Endothelial cell of umbilical vein (primary cell): Measurements from ENCODE around the gene DDRGK1. TPM values are rescaled to one million over a fixed set of nuclear protein-coding genes. Genes with fewer than 3 reads are reported as not detected.
A peak's percentile ranks its signal among the peaks of the same experiment; 100 is the strongest.

ENCODE experiments used
- BruUV-seq: library from RNA; stranded (reverse); fragments of 400-500 nt; replicated peaks from 2 replicates; lab custom pipeline; 2021; lab: Mats Ljungman, UMichigan
- CTCF ChIA-PET: fragments of 300-600, 350-600 bp; sonication (Branson Sonifier 250); formaldehyde crosslinking; loops from one replicate; lab custom pipeline; 2021; ENCODE audit warnings: antibody characterized with exemption, inconsistent platforms; lab: Charles Lee
- POLR2A ChIA-PET: fragments of 300-600, 350-600 bp; sonication (Branson Sonifier 250); formaldehyde crosslinking; loops from one replicate; lab custom pipeline; 2021; ENCODE audit warnings: antibody characterized with exemption, inconsistent platforms; lab: Charles Lee
- DNase-seq: peaks from one replicate; pipeline ENCODE4 v3.0.0-alpha.2; 2011; ENCODE audit warnings: low read depth, low spot score
- FAIRE-seq: peaks from 2 replicates; lab custom pipeline; 2011; peaks lifted over from hg19 to GRCh38; lab: Jason Lieb, UNC
- H2AFZ ChIP-seq: 2 replicates; pipeline ENCODE4 v1.6.0; 2012; ENCODE audit warnings: low read depth, low read length, control low read depth, inconsistent platforms
- H3K27ac ChIP-seq: 2 replicates; pipeline ENCODE4 v1.5.1; 2011; ENCODE audit warnings: low read depth, mild to moderate bottlenecking, control low read depth, low read length, moderate library complexity; ENCODE audit not compliant: insufficient read depth
- H3K27me3 ChIP-seq, 2 experiments: 2 replicates each; pipeline versions ENCODE4 v1.6.0 to v1.6.1; 2011; ENCODE audit warnings: low read length in 2 of 2, mixed read lengths in 1 of 2; ENCODE audit not compliant: control insufficient read depth in 2 of 2, insufficient read depth in 2 of 2
- H3K36me3 ChIP-seq, 2 experiments: 2 replicates in 1 of 2; 3 replicates in 1 of 2; pipeline ENCODE4 v1.5.1; 2011; ENCODE audit warnings: low read length in 2 of 2, mild to moderate bottlenecking in 1 of 2, moderate library complexity in 1 of 2; ENCODE audit not compliant: control insufficient read depth in 2 of 2, insufficient read depth in 2 of 2; ENCODE audit errors: extremely low read depth in 1 of 2
- H3K4me1 ChIP-seq: 3 replicates; pipeline ENCODE4 v1.5.1; 2011; ENCODE audit warnings: mild to moderate bottlenecking, low read length; ENCODE audit not compliant: control insufficient read depth, insufficient read depth; ENCODE audit errors: extremely low read depth
- H3K4me2 ChIP-seq: 2 replicates; pipeline ENCODE4 v1.6.1; 2011; ENCODE audit warnings: low read length, control low read depth, mixed read lengths; ENCODE audit not compliant: insufficient read depth
- H3K4me3 ChIP-seq, 3 experiments: fragments of 200-600 bp in 1 of 3; sonication (generic), shearing (Covaris generic) in 1 of 3; replicated peaks in 1 of 3; 2 replicates each; pipeline ENCODE4 v1.5.1; 2011 to 2016; ENCODE audit warnings: control low read depth in 3 of 3, low read length in 3 of 3, mild to moderate bottlenecking in 2 of 3, inconsistent platforms in 1 of 3, low read depth in 1 of 3, moderate library complexity in 1 of 3; ENCODE audit not compliant: insufficient read depth in 1 of 3
- H3K79me2 ChIP-seq: 2 replicates; pipeline ENCODE4 v1.6.0; 2012; ENCODE audit warnings: low read length, inconsistent platforms; ENCODE audit not compliant: control insufficient read depth, insufficient read depth
- H3K9ac ChIP-seq: replicated peaks from 2 replicates; pipeline ENCODE3; 2011; ENCODE audit warnings: low read length, control low read depth; ENCODE audit not compliant: insufficient read depth; ENCODE audit errors: extremely low read depth
- H3K9me1 ChIP-seq: replicated peaks from 3 replicates; pipeline ENCODE4 v1.6.0; 2011; ENCODE audit warnings: mild to moderate bottlenecking, low read length; ENCODE audit not compliant: control insufficient read depth, insufficient read depth; ENCODE audit errors: extremely low read depth
- H3K9me3 ChIP-seq: replicated peaks from 2 replicates; pipeline ENCODE4 v1.5.1; 2012; ENCODE audit warnings: low read length, inconsistent platforms; ENCODE audit not compliant: control insufficient read depth, insufficient read depth
- H4K20me1 ChIP-seq: replicated peaks from 2 replicates; pipeline ENCODE3; 2011; ENCODE audit warnings: mild to moderate bottlenecking, low read length; ENCODE audit not compliant: control insufficient read depth, insufficient read depth; ENCODE audit errors: extremely low read depth
- EZH2 ChIP-seq: IDR thresholded peaks from 2 replicates; pipeline ENCODE4 v1.6.1; 2012; ENCODE audit warnings: borderline replicate concordance, low read depth, mild to moderate bottlenecking, moderate library complexity, low read length, inconsistent platforms; ENCODE audit not compliant: severe bottlenecking
- FOS ChIP-seq: IDR thresholded peaks from 2 replicates; pipeline ENCODE4 v1.6.1; 2011; ENCODE audit warnings: mild to moderate bottlenecking, low read length, moderate library complexity, borderline replicate concordance; ENCODE audit not compliant: insufficient read depth
- GATA2 ChIP-seq: IDR thresholded peaks from 2 replicates; pipeline ENCODE4 v1.7.0; 2011; ENCODE audit warnings: low read depth, mild to moderate bottlenecking, moderate library complexity, mixed read lengths, low read length; ENCODE audit not compliant: insufficient read length, insufficient read depth
- JUN ChIP-seq: IDR thresholded peaks from 2 replicates; pipeline ENCODE4 v1.6.1; 2011; ENCODE audit warnings: borderline replicate concordance, low read depth; ENCODE audit not compliant: insufficient read length, insufficient read depth
- MYC ChIP-seq: IDR thresholded peaks from one replicate; pipeline ENCODE4 v1.6.1; 2011; ENCODE audit warnings: mild to moderate bottlenecking, low read depth, low read length
- POLR2A ChIP-seq: IDR thresholded peaks from 2 replicates; pipeline ENCODE4 v1.6.1; 2012; ENCODE audit warnings: low read depth, mild to moderate bottlenecking, control low read depth, low read length
- POLR2AphosphoS5 ChIP-seq: IDR thresholded peaks from 2 replicates; pipeline ENCODE4 v1.6.1; 2012; ENCODE audit warnings: low read depth, mild to moderate bottlenecking, control low read depth, low read length, moderate library complexity; ENCODE audit not compliant: insufficient read depth
- dilution Hi-C: fragments of 300-500 bp; cut with MboI; formaldehyde crosslinking; loops from one replicate; pipeline ENCODE4 v1.15.0; 2019; ENCODE audit warnings: low sequenced_read_pairs; ENCODE audit not compliant: extremely low pct_ligation_motif_present
- intact Hi-C: fragments of 100-400 bp; cut with micrococcal nuclease; formaldehyde crosslinking; loops from one replicate; pipeline ENCODE4 v1.10.0; 2022
- polyA plus RNA-seq, 4 experiments: library from polyadenylated mRNA; depleted of rRNA in 3 of 4; stranded (reverse) in 3 of 4; unstranded in 1 of 4; fragments of >200 nt; gene quantifications; 2 replicates each; pipeline versions ENCODE4 v1.2.1 to v1.2.3, GENCODE V29; 2011 to 2012; ENCODE audit warnings: missing spikeins in 1 of 4
- total RNA-seq: library from RNA; stranded (reverse); gene quantifications from 2 replicates; pipeline ENCODE4 v1.2.3, GENCODE V29; 2021
- TF ChIP-seq, protein P1 (sequence below): IDR thresholded peaks from 2 replicates; pipeline ENCODE4 v1.6.1; 2011; ENCODE audit not compliant: insufficient read depth, insufficient read length
- TF ChIP-seq, protein P2 (sequence below), 2 donors: IDR thresholded peaks; 1 replicate in 1 of 2; 2 replicates in 1 of 2; pipeline ENCODE4 v1.5.1; 2011; ENCODE audit warnings: low read length in 2 of 2, mild to moderate bottlenecking in 2 of 2, moderate library complexity in 2 of 2, control low read depth in 1 of 2, inconsistent platforms in 1 of 2, low read depth in 1 of 2; ENCODE audit not compliant: insufficient read depth in 1 of 2; ENCODE audit errors: extremely low read depth in 1 of 2

The DDRGK1 gene
- total and polyA plus RNA-seq, 2 donors (not counting 3 experiments of a cell fraction or from before 2014, with no cell fraction given): 48.5 to 54.0 TPM

GRCh38 chr20:3210346-3210745 is 5.9 kb upstream of the DDRGK1 start:
- ChIA-PET CTCF (interaction anchor here (0.7 to 1.7 kb wide), 6 partner anchors 8 to 436 kb away, joined by 3 to 5 read pairs (median 3); partner anchors contain the start of gene SLC4A11), POLR2A (no interaction called here)
- intact Hi-C loops (loop anchor here (10.0 kb wide), 1 partner anchor 264 kb away; the partner anchor contains the start of gene ATRN), dilution Hi-C loops (no loop called here)
- Histone ChIP-seq H3K9me1 (no peaks in the 10 kb centered on the region), H3K9me3 (no peaks in the 10 kb centered on the region), H3K4me1 (peaks cover 14% of the 10 kb centered on the region), H3K4me3 (peak overlapping the region; percentile 67 to 75 (median 68)), H2AFZ (peak overlapping the region; percentile 87), H3K27ac (no peak overlapping the region), H3K36me3 (peaks cover 0 to 6% of the 10 kb centered on the region in 2 experiments), H3K4me2 (peak overlapping the region; percentile 89), H3K79me2 (peaks cover 24% of the 10 kb centered on the region), H3K9ac (peak overlapping the region; percentile 70), H3K27me3 (no peaks in the 10 kb centered on the region), H4K20me1 (no peaks in the 10 kb centered on the region)
- TSS peak; percentile 44 for BruUV-seq
- DNase-seq: no peak
- FAIRE-seq: peak; percentile 8
- TF ChIP-seq POLR2AphosphoS5 (no peak), JUN (no peak), MYC (no peak), EZH2 (no peak), GATA2 (no peak), FOS (no peak), POLR2A (no peak)
- TF ChIP-seq, protein P1, sequence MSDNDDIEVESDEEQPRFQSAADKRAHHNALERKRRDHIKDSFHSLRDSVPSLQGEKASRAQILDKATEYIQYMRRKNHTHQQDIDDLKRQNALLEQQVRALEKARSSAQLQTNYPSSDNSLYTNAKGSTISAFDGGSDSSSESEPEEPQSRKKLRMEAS: no peak
- TF ChIP-seq, protein P2, sequence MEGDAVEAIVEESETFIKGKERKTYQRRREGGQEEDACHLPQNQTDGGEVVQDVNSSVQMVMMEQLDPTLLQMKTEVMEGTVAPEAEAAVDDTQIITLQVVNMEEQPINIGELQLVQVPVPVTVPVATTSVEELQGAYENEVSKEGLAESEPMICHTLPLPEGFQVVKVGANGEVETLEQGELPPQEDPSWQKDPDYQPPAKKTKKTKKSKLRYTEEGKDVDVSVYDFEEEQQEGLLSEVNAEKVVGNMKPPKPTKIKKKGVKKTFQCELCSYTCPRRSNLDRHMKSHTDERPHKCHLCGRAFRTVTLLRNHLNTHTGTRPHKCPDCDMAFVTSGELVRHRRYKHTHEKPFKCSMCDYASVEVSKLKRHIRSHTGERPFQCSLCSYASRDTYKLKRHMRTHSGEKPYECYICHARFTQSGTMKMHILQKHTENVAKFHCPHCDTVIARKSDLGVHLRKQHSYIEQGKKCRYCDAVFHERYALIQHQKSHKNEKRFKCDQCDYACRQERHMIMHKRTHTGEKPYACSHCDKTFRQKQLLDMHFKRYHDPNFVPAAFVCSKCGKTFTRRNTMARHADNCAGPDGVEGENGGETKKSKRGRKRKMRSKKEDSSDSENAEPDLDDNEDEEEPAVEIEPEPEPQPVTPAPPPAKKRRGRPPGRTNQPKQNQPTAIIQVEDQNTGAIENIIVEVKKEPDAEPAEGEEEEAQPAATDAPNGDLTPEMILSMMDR (IDR thresholded peaks at IDR 0.05; ENCODE audit: extremely low read depth in 1 of 2, insufficient read depth in 1 of 2, low read depth in 1 of 2, low read length in 2 of 2): no peak
